WTC11 (cell line): ENCODE data around the gene PANX2. TPM values are rescaled to one million over a fixed set of nuclear protein-coding genes. Genes with fewer than 3 reads are reported as not detected.

Experiments used
- ATAC-seq: fragments of 200-7000 bp; cut with Tn5 transposase; 2 replicates; pipeline ENCODE4 v1.10.0; 2021; ENCODE audit warnings: mild to moderate bottlenecking, moderate library complexity
- CTCF ChIA-PET: fragments of 300-600 bp; sonication (Branson Sonifier 250); formaldehyde crosslinking; loops from one replicate; lab custom pipeline; 2021; ENCODE audit warnings: antibody characterized with exemption; lab: Charles Lee
- POLR2A ChIA-PET: fragments of 350-600 bp; sonication (Branson Sonifier 250); formaldehyde crosslinking; loops from one replicate; lab custom pipeline; 2021; ENCODE audit warnings: antibody characterized with exemption; lab: Charles Lee
- DNase-seq: peaks from one replicate; pipeline ENCODE4 v3.0.0; 2021; ENCODE audit warnings: low spot score
- H3K27ac Mint-ChIP-seq: 2 replicates; pipeline ENCODE4 v1.8.0; 2021; ENCODE audit warnings: mixed read lengths
- H3K27me3 Mint-ChIP-seq: 2 replicates; pipeline ENCODE4 v1.8.0; 2021; ENCODE audit warnings: low read depth, mild to moderate bottlenecking, moderate library complexity, mixed read lengths
- H3K36me3 Mint-ChIP-seq: 2 replicates; pipeline ENCODE4 v1.8.0; 2021; ENCODE audit warnings: mixed read lengths
- H3K4me1 Mint-ChIP-seq: 2 replicates; pipeline ENCODE4 v1.8.0; 2022; ENCODE audit warnings: mixed read lengths
- H3K4me3 Mint-ChIP-seq: 2 replicates; pipeline ENCODE4 v1.8.0; 2021; ENCODE audit warnings: mild to moderate bottlenecking, moderate library complexity, mixed read lengths
- H3K9me3 Mint-ChIP-seq: 2 replicates; pipeline ENCODE4 v1.8.0; 2021; ENCODE audit warnings: mixed read lengths
- HMGA2 ChIP-seq: fragments of 250-450 bp; sonication (Bioruptor Pico); IDR thresholded peaks from 2 replicates; pipeline ENCODE4 v1.4.0; 2021; ENCODE audit warnings: mild to moderate bottlenecking, moderate library complexity
- JAZF1 ChIP-seq: fragments of 250-450 bp; sonication (Bioruptor Pico); IDR thresholded peaks from 2 replicates; pipeline ENCODE4 v1.9.0; 2021; ENCODE audit warnings: moderate library complexity, mild to moderate bottlenecking, inconsistent platforms
- KAT7 ChIP-seq: sonication (generic); formaldehyde crosslinking; IDR thresholded peaks from 2 replicates; pipeline ENCODE4 v1.8.1; 2023; ENCODE audit warnings: missing genetic modification reagents, mild to moderate bottlenecking, borderline replicate concordance
- MYBL2 ChIP-seq: sonication (generic); formaldehyde crosslinking; IDR thresholded peaks from 2 replicates; pipeline ENCODE4 v1.8.1; 2023; ENCODE audit warnings: mild to moderate bottlenecking, moderate library complexity, missing genetic modification reagents
- NFE2L1 ChIP-seq: sonication (generic); formaldehyde crosslinking; IDR thresholded peaks from 2 replicates; pipeline ENCODE4 v1.8.1; 2023; ENCODE audit warnings: missing genetic modification reagents
- OVOL2 ChIP-seq: fragments of 250-450 bp; sonication (Bioruptor Pico); IDR thresholded peaks from 2 replicates; pipeline ENCODE4 v1.9.0; 2021; ENCODE audit warnings: mild to moderate bottlenecking, borderline replicate concordance
- TEAD4 ChIP-seq: sonication (generic); formaldehyde crosslinking; IDR thresholded peaks from 2 replicates; pipeline ENCODE4 v1.8.0; 2022; ENCODE audit warnings: mild to moderate bottlenecking, missing genetic modification reagents
- ZNF121 ChIP-seq: sonication (generic); formaldehyde crosslinking; IDR thresholded peaks from 2 replicates; pipeline ENCODE4 v1.8.0; 2023; ENCODE audit warnings: missing genetic modification reagents
- ZNF138 ChIP-seq: sonication (generic); formaldehyde crosslinking; conservative IDR thresholded peaks from 2 replicates; pipeline ENCODE4 v1.8.1; 2022; ENCODE audit warnings: mild to moderate bottlenecking, moderate library complexity, missing genetic modification reagents
- ZNF219 ChIP-seq: sonication (generic); formaldehyde crosslinking; IDR thresholded peaks from 2 replicates; pipeline ENCODE4 v1.8.0; 2023; ENCODE audit warnings: missing genetic modification reagents, mild to moderate bottlenecking, borderline replicate concordance
- ZNF232 ChIP-seq: sonication (generic); formaldehyde crosslinking; IDR thresholded peaks from 2 replicates; pipeline ENCODE4 v1.8.0; 2022; ENCODE audit warnings: mild to moderate bottlenecking, missing genetic modification reagents
- ZNF396 ChIP-seq: fragments of 250-450 bp; sonication (Bioruptor Pico); IDR thresholded peaks from 2 replicates; pipeline ENCODE4 v1.8.0; 2021; ENCODE audit warnings: mild to moderate bottlenecking, moderate library complexity, borderline replicate concordance
- total RNA-seq: library from RNA; stranded (reverse); gene quantifications from 3 replicates; pipeline ENCODE4 v1.2.3, GENCODE V29; 2021
- TF ChIP-seq, protein P1 (sequence below): fragments of 250-450 bp; sonication (Bioruptor Pico); IDR thresholded peaks from 2 replicates; pipeline ENCODE4 v2.1.2; 2022; ENCODE audit warnings: mild to moderate bottlenecking, moderate library complexity
- TF ChIP-seq, protein P2 (sequence below): sonication (generic); formaldehyde crosslinking; IDR thresholded peaks from 2 replicates; pipeline ENCODE4 v1.8.0; 2022; ENCODE audit warnings: mild to moderate bottlenecking, missing genetic modification reagents
- TF ChIP-seq, protein P3 (sequence below): sonication (generic); formaldehyde crosslinking; IDR thresholded peaks from 2 replicates; pipeline ENCODE4 v1.8.0; 2023; ENCODE audit warnings: missing genetic modification reagents, mild to moderate bottlenecking, borderline replicate concordance
- TF ChIP-seq, protein P4 (sequence below): fragments of 250-450 bp; sonication (Bioruptor Pico); conservative IDR thresholded peaks from 2 replicates; pipeline ENCODE4 v1.9.0; 2021; ENCODE audit warnings: mild to moderate bottlenecking
- TF ChIP-seq, protein P5 (sequence below): sonication (generic); formaldehyde crosslinking; IDR thresholded peaks from 2 replicates; pipeline ENCODE4 v1.8.1; 2023; ENCODE audit warnings: mild to moderate bottlenecking, missing genetic modification reagents
- TF ChIP-seq, protein P6 (sequence below): sonication (generic); formaldehyde crosslinking; IDR thresholded peaks from 2 replicates; pipeline ENCODE4 v1.8.1; 2022; ENCODE audit warnings: mild to moderate bottlenecking, missing genetic modification reagents, moderate library complexity, borderline replicate concordance
- TF ChIP-seq, protein P7 (sequence below): sonication (generic); formaldehyde crosslinking; IDR thresholded peaks from 2 replicates; pipeline ENCODE4 v1.8.1; 2022; ENCODE audit warnings: missing genetic modification reagents, borderline replicate concordance
- TF ChIP-seq, protein P8 (sequence below): sonication (generic); formaldehyde crosslinking; IDR thresholded peaks from 2 replicates; pipeline ENCODE4 v1.8.1; 2023; ENCODE audit warnings: mild to moderate bottlenecking, missing genetic modification reagents, borderline replicate concordance

Gene PANX2
- total RNA-seq, 1 experiment from 2014 or later = 10.2 TPM

DNA sequence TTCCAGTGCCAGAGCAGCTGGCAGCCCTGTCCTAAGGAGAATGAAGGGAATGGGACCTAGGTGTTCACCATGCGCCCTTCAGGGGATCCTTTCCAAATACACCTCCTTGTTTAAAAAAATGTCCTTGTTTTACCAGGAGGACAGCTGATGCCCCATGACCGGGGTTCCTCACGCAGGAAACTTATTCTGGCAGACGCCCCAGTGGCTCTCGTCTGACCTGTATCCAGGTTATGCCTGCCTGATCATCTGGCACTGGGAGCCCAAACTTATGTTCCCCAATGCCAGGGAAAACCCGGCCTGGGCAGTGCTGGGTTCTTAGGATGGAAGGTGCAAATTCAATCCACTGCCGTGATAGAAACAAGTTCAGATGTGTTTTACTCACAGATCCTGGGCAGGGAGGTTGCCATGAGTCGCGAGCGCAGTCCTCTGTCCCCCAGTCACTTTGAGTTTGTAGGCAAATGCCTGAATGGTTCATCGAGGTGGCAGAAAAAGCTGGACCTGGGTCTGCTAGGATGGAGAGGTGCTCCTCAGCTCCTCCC lies 49.3 kb upstream of the PANX2 start (continued):
- TF ChIP-seq, protein P1, sequence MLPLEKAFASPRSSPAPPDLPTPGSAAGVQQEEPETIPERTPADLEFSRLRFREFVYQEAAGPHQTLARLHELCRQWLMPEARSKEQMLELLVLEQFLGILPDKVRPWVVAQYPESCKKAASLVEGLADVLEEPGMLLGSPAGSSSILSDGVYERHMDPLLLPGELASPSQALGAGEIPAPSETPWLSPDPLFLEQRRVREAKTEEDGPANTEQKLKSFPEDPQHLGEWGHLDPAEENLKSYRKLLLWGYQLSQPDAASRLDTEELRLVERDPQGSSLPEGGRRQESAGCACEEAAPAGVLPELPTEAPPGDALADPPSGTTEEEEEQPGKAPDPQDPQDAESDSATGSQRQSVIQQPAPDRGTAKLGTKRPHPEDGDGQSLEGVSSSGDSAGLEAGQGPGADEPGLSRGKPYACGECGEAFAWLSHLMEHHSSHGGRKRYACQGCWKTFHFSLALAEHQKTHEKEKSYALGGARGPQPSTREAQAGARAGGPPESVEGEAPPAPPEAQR (CRISPR knock-in tag) = no peak
- TF ChIP-seq ZNF219 (no peak), TEAD4 (CRISPR knock-in tag) (no peak), ZNF232 (CRISPR knock-in tag) (no peak), MYBL2 (CRISPR knock-in tag) (no peak)
- TF ChIP-seq, protein P2, sequence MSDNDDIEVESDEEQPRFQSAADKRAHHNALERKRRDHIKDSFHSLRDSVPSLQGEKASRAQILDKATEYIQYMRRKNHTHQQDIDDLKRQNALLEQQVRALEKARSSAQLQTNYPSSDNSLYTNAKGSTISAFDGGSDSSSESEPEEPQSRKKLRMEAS (CRISPR knock-in tag) = no peak
- TF ChIP-seq, all 79 proteins: peak for 0

DNA sequence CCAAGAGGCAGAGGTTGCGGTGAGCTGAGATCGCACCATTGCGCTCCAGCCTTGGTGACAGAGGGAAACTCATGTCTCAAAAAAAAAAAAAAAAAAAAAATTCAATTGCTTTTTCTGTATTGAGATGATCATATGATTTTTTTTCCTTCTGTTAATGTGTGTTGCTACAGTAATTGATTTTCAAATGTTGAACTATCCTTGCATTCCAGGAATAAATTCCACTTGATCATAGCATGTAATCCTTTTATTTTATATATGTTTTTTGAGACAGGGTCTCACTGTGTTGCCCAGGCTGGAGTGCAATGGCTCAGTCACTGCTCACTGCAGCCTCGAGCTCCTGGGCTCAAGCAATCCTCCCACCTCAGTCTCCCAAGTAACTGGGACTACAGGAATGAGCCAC lies 47.4 kb upstream of the PANX2 start:
- no peaks in the 10 kb centered on the region for H3K4me1 Mint-ChIP-seq
- no peak overlapping the region for H3K27ac Mint-ChIP-seq
- CTCF ChIA-PET = no interaction called here
- ATAC-seq (no peak), DNase-seq (no peak)
- POLR2A ChIA-PET = no interaction called here
- peaks cover 2% of the 10 kb centered on the region; the same call in 1 of the 2 replicates for H3K27me3 Mint-ChIP-seq
- H3K9me3 Mint-ChIP-seq = peaks cover 20% of the 10 kb centered on the region
- no peak overlapping the region for H3K4me3 Mint-ChIP-seq
- no peaks in the 10 kb centered on the region for H3K36me3 Mint-ChIP-seq
- no peak for TF ChIP-seq NFE2L1 (CRISPR knock-in tag)
- TF ChIP-seq, protein P3, sequence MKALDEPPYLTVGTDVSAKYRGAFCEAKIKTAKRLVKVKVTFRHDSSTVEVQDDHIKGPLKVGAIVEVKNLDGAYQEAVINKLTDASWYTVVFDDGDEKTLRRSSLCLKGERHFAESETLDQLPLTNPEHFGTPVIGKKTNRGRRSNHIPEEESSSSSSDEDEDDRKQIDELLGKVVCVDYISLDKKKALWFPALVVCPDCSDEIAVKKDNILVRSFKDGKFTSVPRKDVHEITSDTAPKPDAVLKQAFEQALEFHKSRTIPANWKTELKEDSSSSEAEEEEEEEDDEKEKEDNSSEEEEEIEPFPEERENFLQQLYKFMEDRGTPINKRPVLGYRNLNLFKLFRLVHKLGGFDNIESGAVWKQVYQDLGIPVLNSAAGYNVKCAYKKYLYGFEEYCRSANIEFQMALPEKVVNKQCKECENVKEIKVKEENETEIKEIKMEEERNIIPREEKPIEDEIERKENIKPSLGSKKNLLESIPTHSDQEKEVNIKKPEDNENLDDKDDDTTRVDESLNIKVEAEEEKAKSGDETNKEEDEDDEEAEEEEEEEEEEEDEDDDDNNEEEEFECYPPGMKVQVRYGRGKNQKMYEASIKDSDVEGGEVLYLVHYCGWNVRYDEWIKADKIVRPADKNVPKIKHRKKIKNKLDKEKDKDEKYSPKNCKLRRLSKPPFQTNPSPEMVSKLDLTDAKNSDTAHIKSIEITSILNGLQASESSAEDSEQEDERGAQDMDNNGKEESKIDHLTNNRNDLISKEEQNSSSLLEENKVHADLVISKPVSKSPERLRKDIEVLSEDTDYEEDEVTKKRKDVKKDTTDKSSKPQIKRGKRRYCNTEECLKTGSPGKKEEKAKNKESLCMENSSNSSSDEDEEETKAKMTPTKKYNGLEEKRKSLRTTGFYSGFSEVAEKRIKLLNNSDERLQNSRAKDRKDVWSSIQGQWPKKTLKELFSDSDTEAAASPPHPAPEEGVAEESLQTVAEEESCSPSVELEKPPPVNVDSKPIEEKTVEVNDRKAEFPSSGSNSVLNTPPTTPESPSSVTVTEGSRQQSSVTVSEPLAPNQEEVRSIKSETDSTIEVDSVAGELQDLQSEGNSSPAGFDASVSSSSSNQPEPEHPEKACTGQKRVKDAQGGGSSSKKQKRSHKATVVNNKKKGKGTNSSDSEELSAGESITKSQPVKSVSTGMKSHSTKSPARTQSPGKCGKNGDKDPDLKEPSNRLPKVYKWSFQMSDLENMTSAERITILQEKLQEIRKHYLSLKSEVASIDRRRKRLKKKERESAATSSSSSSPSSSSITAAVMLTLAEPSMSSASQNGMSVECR (CRISPR knock-in tag) = no peak
- no peak for TF ChIP-seq ZNF219
- TF ChIP-seq, protein P4, sequence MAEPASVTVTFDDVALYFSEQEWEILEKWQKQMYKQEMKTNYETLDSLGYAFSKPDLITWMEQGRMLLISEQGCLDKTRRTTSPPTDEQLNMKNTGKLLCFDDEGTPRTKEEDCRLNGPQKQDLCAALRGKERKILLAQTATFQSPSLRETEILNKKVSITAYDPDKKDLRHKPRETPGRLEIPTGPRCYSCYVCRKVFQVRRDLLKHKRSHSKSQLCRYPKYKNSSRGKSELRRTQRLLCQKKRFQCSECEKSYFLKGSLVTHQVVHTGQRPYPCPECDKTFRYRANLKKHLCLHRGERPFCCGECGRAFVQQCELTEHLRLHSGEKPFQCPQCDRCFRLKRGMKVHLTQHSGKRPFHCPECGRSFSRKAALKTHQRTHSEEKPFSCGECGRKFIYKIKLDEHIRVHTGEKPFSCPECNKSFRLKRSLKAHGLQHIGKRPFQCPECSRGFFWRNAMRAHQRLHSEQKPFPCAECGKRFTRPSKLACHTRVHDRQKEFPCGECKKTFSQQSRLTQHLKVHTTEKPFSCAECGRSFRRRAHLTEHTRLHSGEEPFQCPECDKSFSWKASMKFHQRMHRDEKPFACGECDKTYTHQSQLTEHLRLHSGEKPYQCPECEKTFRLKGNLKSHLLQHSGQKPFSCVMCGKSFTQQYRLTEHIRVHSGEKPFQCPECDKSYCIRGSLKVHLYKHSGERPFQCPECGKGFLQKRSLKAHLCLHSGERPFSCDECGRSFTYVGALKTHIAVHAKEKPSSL = no peak
- TF ChIP-seq, protein P5, sequence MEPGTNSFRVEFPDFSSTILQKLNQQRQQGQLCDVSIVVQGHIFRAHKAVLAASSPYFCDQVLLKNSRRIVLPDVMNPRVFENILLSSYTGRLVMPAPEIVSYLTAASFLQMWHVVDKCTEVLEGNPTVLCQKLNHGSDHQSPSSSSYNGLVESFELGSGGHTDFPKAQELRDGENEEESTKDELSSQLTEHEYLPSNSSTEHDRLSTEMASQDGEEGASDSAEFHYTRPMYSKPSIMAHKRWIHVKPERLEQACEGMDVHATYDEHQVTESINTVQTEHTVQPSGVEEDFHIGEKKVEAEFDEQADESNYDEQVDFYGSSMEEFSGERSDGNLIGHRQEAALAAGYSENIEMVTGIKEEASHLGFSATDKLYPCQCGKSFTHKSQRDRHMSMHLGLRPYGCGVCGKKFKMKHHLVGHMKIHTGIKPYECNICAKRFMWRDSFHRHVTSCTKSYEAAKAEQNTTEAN (CRISPR knock-in tag) = no peak
- TF ChIP-seq HMGA2 = no peak
- no peak for TF ChIP-seq ZNF138 (CRISPR knock-in tag)
- TF ChIP-seq, protein P6, sequence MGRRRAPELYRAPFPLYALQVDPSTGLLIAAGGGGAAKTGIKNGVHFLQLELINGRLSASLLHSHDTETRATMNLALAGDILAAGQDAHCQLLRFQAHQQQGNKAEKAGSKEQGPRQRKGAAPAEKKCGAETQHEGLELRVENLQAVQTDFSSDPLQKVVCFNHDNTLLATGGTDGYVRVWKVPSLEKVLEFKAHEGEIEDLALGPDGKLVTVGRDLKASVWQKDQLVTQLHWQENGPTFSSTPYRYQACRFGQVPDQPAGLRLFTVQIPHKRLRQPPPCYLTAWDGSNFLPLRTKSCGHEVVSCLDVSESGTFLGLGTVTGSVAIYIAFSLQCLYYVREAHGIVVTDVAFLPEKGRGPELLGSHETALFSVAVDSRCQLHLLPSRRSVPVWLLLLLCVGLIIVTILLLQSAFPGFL (CRISPR knock-in tag) = no peak
- TF ChIP-seq ZNF121 (CRISPR knock-in tag) = no peak
- TF ChIP-seq ZNF396 (CRISPR knock-in tag) = no peak
- TF ChIP-seq OVOL2 (CRISPR knock-in tag) = no peak
- TF ChIP-seq, protein P7, sequence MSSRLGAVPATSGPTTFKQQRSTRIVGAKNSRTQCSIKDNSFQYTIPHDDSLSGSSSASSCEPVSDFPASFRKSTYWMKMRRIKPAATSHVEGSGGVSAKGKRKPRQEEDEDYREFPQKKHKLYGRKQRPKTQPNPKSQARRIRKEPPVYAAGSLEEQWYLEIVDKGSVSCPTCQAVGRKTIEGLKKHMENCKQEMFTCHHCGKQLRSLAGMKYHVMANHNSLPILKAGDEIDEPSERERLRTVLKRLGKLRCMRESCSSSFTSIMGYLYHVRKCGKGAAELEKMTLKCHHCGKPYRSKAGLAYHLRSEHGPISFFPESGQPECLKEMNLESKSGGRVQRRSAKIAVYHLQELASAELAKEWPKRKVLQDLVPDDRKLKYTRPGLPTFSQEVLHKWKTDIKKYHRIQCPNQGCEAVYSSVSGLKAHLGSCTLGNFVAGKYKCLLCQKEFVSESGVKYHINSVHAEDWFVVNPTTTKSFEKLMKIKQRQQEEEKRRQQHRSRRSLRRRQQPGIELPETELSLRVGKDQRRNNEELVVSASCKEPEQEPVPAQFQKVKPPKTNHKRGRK (CRISPR knock-in tag) = no peak
- TF ChIP-seq JAZF1 (CRISPR knock-in tag) = no peak
- TF ChIP-seq KAT7 (CRISPR knock-in tag) = no peak
- TF ChIP-seq, protein P8, sequence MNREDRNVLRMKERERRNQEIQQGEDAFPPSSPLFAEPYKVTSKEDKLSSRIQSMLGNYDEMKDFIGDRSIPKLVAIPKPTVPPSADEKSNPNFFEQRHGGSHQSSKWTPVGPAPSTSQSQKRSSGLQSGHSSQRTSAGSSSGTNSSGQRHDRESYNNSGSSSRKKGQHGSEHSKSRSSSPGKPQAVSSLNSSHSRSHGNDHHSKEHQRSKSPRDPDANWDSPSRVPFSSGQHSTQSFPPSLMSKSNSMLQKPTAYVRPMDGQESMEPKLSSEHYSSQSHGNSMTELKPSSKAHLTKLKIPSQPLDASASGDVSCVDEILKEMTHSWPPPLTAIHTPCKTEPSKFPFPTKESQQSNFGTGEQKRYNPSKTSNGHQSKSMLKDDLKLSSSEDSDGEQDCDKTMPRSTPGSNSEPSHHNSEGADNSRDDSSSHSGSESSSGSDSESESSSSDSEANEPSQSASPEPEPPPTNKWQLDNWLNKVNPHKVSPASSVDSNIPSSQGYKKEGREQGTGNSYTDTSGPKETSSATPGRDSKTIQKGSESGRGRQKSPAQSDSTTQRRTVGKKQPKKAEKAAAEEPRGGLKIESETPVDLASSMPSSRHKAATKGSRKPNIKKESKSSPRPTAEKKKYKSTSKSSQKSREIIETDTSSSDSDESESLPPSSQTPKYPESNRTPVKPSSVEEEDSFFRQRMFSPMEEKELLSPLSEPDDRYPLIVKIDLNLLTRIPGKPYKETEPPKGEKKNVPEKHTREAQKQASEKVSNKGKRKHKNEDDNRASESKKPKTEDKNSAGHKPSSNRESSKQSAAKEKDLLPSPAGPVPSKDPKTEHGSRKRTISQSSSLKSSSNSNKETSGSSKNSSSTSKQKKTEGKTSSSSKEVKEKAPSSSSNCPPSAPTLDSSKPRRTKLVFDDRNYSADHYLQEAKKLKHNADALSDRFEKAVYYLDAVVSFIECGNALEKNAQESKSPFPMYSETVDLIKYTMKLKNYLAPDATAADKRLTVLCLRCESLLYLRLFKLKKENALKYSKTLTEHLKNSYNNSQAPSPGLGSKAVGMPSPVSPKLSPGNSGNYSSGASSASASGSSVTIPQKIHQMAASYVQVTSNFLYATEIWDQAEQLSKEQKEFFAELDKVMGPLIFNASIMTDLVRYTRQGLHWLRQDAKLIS (CRISPR knock-in tag) = no peak
